VCaP (cell line): ENCODE data around the gene MEN1.

Experiments used
- H3K27ac ChIP-seq: fragments of 450-650 bp; 2 replicates; pipeline ENCODE4 v1.5.1; 2017
- CTCF ChIP-seq: fragments of 450-650 bp; conservative IDR thresholded peaks from 2 replicates; pipeline ENCODE4 v1.5.1; 2017; ENCODE audit warnings: mild to moderate bottlenecking, moderate library complexity

MEN1 gene

GRCh38 chr11:64809781-64810241 lies 540 bp downstream of the MEN1 start:
- H3K27ac ChIP-seq, result peak overlapping the region; percentile 94
- TF ChIP-seq CTCF, result no peak

GRCh38 chr11:64805481-64805880 lies 4.9 kb downstream of the MEN1 start:
- no peak for TF ChIP-seq CTCF
- H3K27ac ChIP-seq, result peak overlapping the region; percentile 94

DNA sequence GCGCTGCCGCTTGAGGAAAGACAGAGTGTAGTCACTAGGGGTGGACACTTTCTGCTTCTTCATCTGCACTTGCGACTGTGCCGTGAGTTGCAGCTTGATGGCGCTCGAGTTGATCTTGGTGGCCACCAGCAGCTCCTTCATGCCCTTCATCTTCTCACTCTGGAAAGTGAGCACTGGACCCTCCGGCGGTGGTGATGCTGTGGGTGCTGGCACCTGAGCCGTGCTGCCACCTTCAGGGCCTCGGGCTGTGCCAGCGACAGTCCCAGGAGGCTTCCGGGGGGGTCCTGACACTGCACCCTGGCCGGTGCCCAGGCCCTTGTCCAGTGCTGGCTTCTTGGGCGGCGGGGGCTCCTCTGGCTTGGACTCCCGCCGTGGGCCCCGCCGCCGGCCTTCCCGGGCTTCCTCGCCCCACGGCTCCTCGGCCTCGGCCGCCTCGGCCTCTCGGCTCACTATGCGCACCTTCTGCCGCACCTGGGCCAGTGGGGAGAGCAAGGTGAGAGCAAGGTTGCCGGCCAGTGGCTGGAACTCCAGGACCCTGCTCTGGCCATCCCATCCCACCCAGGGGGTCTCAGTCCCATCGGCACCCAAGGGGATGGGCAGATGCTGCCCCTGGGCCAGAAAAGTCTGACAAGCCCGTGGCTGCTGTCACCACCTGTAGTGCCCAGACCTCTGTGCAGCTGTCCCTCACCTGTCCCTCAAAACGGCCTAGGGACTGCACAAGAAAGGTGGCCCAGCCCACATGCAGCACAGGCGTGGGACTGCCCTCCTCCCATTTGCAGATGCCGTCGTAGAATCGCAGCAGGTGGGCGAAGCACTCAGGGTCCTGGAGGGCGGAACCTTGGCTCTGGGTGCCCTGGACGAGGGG lies 5.8 kb downstream of the MEN1 start:
- H3K27ac ChIP-seq, result peak overlapping the region; percentile 94
- TF ChIP-seq CTCF, result peak; percentile 23

- peak overlapping the region; percentile 94 for H3K27ac ChIP-seq
- TF ChIP-seq CTCF, result no peak
Observed at GRCh38 chr11:64803846-64804345, 6.5 kb downstream of the MEN1 start.

GRCh38 chr11:64803158-64803845 lies 7.0 kb downstream of the MEN1 start, which contains the start of gene MAP4K2:
TSS of gene MAP4K2 (minus strand) at chr11:64803214. CDS start at chr11:64803149, 65 bp downstream.
- peak; percentile 82 for TF ChIP-seq CTCF
- H3K27ac ChIP-seq, result peak within 1 kb of the TSS; percentile 94

DNA sequence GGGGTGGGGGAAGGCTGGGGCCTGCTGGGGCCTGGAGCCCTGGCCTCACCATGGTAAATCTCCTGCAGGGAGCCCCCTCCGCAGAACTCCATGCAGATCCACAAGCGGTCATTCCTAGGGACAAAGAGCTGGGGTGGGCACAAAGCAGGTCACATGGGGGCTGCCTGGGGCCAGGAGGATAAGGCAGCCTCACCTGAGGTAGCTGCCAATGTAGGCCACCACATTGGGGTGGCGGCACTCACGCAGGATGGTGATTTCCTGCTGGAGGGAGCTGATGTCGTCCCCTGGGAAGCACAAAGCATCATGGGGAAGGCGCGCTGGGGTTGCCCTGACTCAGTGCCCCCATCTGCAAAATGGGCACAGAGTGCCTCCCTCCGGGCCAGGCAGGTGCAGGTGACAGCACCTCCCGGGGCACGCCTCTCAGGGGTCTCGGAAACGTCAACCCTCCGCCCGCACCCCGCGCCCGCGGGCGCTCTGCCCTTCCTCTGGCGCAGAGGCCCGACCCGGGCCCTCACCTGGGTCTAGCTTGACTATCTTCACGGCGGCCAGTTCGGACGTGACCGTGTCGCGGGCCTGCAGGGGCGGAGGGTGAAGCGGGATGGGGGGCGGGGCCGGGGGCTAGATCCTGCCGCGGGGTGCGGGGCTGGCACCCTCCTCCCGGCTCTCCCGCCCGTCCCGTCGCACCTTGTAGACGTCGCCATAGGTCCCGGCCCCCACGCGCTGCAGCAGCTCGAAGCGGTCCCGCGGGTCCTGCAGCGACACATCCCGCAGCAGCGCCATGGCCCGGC lies 7.8 kb downstream of the MEN1 start:
- no peak for TF ChIP-seq CTCF
- H3K27ac ChIP-seq, result peak overlapping the region; percentile 94
